T follicular helper cell (primary cell): ENCODE data around the gene KANSL2.
A peak's percentile ranks its signal among the peaks of the same experiment; 100 is the strongest.
"Not testable (repeated sequence)": the region's sequence is repeated elsewhere in the genome, so short reads cannot be mapped to it uniquely, and the experiment has no call there.

Experiments used
- DNase-seq: peaks from one replicate; pipeline ENCODE4 v3.0.0-alpha.2; 2020; ENCODE audit warnings: low read depth

Gene KANSL2

DNA sequence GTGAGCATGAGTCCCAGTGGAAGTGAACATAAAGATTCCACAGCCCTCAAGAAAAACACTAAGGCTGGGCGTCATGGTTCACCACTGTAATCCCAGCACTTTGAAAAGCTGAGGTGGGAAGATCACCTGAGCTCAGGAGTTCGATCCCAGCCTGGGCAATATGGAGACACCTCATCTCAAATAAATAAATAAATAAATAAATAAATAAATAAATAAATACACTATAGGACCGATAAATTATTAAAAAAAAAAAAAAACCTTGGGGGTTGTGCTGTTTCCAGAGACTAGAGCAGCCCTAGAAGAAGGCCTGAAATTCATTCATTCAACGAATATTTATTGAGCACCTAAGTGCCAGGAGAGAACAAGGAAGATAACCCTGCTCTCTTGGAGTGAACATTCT is 1.5 kb upstream of the KANSL2 start:
- DNase-seq, result no peak

DNA sequence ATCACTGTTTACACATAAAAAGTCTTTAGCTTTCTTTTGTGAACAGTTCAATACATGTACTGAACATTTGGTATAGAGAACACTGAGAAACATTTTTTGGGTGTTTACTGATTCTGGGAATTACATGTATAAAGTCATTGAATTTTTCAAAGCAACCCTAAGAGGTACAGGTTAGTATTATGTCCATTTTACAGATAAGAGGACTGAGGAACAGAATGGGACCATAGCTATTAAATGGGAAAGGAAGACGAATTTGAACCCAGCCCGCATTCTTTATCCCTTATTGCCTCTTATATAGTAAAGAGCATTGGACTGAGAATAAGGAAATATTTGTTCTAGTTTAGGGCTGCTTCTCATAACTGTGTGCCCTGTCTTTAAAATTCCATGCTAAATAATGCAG is 889 bp upstream of the KANSL2 start:
- DNase-seq, result no peak

DNA sequence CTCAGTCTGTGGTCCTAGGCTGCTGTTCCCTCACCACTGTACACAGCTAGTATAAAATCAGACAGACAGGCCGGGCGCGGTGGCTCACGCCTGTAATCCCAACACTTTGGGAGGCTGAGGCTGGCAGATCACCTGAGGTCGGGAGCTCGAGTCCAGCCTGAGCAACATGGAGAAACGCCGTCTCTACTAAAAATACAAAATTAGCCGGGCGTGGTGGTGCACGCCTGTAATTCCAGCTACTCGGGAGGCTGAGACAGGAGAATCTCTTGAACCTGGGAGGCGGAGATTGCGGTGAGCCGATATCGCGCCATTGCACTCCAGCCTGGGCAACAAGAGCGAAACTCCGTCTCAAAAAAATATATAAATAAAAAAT is 481 bp upstream of the KANSL2 start:
- not testable (repeated sequence) for DNase-seq

DNA sequence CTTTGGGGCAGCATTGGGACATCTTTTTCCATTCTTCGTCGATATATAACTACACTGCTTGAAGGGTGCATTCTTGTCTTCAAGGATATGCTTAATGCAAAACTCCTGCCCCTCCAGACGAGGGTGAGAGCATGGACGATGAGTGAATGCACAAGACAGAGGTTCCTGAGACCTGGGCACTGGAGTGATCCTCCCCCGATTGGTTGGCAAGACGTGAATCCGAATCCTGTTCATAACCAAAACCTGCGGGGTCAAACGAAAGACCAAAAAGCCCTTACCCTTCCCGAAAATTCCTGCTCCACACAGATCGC is 684 bp downstream of the KANSL2 start:
- no peak for DNase-seq

DNA sequence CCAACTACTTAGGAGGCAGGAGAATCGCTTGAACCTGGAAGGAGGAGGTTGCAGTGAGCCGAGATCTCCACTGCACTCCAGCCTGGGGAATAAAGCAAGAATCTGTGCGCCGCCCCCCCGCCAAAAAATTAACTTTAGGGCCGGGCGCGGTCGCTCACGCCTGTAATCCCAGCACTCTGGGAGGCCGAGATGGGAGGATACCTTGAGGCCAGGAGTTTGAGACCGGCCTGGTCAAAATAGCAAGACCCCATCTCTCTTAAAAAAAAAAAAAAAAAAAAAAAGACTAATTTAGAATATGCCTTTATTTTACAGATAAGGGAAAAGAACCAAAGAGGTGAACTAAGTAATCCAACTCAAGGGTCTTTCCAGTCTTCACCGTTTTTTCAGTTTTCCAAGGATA is 1.2 kb downstream of the KANSL2 start:
- DNase-seq, result no peak

DNA sequence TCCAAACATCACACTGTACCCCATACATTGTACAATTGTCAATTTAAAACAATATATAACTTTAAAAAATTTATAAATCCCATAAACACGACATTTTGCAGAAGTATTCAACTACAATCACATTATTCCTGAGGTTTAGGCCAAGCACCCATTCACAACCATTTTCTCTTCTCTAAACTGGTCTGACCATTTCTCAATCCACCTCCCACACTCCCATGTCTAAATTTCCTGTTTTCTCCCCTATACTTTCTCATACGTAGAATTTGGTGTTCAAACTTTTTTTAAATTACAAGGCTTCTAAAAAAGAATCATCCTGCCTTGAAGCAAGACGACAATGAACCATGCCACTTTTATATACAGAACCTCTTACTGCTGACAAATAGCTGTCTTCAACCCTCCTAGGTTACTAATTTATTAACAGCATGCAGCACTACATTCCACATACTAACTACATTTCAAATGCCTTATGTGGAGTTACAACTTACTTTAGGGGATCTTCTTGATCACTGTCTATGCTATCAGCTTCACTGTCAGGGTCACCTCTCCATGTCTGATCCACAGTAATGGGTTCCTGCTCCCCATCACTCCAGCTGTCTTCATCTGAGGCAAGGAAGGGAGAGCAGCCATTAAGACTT is 3.4 kb downstream of the KANSL2 start:
- no peak for DNase-seq

DNA sequence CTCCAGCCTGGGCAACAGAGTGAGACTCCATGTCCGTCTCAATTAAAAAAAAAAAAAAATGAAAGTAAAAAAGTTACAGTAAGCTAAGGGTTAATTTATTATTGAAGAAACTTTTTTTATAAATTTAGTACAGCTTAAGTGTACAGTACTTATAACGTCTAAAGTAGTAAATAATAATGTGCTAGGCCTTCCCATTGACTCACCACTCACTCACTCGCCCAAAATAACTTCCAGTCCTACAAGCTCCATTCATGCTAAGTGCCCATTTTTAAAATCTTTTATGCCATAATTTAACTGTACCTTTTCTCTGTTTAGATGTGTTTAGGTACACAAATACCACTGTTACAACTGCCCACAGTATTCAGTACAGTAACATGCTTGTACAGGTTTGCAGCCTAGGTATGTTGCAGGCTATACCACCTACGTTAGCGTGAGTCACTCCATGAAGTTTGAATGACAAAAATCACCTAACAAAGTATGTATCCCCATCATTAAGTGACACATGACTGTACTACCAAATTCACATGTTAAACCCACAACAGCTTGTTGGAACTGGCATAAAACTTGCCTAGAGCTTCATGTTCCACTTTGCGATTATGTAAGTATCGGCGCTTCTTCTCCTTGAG is 10.7 kb downstream of the KANSL2 start:
- DNase-seq, result no peak

DNA sequence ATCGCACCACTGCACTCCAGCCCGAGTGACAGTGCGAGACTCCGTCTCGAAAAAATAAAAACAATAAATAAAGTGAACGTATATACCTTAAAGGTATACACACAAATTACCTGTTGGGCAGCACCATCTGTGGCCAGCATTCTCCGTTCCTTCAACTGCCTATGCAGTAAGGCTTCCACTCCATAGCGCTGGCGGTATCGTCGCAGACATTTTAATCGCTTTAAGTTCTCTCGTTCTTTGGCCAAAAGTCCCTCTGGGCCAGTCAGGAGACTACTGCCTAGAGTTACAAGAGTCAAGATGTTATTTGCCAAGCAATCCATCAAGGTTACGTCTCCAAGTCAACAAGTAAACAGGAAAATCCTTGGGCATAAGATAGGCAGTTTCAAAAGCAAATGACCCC is 13.0 kb downstream of the KANSL2 start:
- DNase-seq, result no peak

DNA sequence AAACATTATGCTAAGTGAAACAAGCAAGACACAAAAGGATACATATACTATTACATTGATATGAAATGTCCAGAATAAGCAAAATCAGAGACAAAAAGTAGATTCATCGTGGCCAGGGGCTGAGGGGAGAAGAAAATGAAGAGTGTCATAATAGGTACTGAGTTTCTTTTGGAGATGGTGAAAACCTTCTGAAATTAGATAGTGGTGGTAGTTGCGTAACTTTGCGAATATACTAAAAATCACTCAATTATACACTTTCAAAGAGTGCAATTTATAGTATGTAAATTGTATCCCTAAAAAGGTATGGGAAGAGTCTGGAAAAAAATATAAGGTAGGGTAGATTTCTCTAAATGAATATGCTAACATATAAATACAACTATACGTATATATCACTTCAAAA is 22.2 kb downstream of the KANSL2 start:
- DNase-seq, result no peak

DNA sequence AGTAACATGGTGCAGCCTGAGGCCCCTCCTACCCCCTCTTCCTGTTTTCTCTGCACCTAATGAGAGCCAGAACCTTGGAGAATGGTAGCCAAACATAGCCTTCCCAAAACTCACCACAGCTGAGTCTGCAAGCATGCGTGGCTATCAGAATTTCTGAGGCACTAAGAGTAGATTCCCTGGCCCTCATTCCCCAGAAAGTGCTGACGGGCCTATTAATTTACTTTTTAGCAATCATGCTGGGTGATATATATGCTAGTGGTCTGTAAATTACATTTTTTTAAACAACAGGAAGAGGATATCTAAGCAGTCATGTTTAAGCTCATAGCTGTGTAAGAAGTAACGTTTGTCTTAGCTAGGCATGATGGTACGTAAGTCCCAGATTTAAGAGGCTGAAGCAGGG is 30.4 kb downstream of the KANSL2 start:
- DNase-seq, result no peak

DNA sequence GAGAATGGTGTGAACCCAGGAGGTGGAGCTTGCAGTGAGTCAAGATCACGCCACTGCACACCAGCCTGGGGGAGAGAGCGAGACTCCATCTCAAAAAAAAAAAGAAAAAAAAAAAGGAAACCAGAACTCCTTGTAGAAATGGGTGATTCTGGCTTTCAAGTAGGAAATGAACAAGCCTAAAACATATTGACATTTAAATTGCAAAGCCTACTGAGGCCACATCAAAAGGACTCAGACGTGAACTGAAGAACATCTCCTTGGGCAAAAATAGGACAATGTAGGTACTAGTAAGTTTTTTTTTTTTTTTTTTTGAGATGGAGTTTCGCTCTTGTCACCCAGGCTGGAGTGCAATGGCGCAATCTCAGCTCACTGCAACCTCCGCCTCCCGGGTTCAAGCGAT is 36.7 kb downstream of the KANSL2 start:
- not testable (repeated sequence) for DNase-seq

DNA sequence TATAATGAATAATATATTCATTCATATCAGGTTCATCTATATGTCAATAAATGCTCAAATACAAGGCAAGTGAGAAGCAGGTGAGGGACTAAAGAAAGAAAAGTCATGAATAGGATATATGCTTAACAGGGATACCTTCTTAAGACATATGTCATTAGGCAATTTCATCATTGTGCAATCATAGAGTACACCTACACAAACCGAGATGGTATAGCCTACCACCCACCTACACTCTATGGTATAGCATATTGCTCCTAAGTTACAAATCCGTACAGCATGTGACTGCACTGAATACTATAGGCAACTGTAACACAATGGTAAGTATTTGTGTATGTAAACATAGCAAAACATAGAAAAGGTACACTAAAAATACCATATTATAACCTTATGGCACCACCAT is 39.0 kb downstream of the KANSL2 start:
- no peak for DNase-seq

DNA sequence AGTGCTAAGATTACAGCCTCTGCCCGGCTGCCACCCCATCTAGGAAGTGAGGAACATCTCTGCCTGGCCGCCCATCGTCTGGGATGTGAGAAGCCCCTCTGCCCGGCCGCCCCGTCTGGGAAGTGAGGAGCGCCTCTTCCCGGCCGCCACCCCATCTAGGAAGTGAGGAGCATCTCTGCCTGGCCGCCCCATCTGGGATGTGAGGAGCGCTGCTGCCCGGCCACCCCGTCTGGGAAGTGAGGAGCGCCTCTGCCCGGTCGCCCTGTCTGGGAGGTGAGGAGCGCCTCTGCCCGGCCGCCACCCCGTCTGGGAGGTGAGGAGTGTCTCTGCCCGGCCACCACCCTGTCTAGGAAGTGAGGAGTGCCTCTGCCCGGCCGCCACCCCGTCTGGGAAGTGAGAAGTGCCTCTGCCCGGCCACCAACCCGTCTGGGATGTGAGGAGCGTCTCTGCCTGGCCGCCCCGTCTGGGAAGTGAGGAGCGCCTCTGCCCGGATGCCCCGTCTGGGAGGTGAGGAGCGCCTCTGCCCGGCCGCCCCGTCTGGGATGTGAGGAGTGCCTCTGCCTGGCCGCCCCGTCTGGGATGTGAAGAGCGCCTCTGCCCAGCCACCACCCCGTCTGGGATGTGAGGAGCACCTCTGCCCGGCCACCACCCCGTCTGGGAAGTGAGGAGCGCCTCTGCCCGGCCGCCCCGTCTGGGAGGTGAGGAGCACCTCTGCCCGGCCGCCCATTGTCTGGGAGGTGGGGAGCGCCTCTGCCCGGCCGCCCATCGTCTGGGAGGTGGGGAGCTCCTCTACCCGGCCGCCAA is 40.1 kb downstream of the KANSL2 start:
- DNase-seq, result not testable (repeated sequence)

DNA sequence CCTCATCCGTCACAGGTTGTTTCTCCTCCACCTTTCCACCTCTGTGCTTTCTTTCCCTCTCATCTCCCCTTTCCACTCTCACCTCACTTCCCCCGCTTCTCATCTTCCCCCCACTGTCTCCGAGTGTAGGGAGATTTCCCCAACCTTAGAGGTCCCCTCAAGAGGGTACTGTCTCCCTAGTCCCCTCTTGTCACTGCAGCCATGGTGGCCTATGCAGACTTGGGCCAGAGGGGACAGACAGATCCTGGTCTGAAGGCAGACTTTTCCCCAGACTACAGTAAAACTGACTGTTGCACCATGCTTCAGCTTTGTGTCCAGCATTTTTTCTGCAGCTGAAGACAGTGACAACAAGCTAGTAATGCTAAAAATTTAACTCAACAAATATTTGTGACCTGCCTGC is 41.2 kb downstream of the KANSL2 start:
- no peak for DNase-seq

DNA sequence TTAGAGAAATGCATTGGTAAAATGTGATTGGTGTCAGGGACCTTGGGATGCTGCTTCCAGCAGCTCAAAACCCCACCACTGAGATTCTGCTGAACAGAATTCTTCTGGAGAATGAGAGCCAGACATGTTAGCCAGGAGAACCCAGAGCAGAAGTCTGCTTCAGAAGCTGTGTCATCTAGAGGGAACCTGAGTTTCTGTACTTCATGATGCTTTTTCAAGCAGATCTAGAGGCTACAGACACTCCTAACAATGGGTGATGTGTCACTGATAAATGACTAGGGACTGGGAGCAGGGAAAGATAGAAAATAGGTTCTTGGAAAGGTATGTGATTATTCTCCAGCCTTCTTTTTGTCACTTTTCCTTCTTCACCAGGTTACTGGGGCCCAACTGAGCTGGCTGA is 41.6 kb downstream of the KANSL2 start:
- DNase-seq, result no peak

DNA sequence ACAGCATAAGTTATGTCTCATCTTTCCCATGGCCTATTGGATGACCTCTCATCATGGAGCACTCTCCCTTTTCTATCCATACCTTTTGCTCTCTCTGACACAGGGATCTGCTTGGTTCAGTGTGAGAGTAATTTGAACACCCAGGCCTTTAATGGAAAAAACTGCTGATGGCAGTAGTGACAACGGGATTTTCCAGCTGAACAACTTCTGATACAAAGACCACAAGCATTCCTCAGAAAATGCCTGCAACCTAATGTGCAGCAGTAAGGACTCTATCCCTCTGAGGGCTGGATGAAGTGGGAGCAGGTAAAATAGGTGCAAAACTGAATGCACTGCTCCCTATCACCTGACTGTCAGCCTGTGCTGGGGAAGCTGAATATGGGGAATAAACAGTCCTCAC is 51.0 kb downstream of the KANSL2 start:
- no peak for DNase-seq

DNA sequence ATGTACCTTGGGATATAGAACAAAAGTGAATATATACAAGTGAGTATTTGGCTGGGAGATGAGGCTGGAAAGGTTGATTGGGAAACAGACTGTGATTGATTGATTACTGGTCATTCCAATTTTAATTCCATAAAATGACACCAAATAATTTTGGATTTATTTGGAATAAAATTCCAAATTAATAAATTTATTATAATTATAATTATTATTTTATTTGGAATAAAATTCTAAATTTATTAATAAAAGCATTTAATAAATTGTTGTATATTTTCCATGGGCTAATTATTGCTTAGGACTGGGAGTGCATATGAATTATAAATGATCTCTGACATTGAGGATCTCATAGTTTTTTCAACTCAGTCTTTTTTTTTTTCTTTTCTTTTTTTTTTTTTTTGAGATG is 51.7 kb downstream of the KANSL2 start:
- DNase-seq, result no peak

DNA sequence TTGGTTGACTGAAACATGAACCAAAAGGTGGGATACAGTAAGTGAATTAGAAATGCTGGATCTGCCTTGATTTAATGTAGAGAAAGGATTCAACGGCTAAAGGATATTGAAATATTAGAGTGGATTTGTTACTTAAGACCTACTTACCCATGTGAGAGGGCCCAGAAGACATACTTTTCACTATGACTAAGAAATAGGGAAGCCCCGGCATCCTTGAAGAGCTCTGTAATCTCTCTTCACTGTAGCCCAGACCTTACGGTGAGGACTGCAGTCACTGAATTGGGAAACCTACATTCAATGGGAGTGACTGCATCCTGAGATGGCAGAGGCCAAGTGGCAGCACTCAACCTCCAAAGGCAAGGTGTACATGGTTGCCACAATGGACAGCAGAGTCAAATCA is 52.5 kb downstream of the KANSL2 start:
- no peak for DNase-seq

DNA sequence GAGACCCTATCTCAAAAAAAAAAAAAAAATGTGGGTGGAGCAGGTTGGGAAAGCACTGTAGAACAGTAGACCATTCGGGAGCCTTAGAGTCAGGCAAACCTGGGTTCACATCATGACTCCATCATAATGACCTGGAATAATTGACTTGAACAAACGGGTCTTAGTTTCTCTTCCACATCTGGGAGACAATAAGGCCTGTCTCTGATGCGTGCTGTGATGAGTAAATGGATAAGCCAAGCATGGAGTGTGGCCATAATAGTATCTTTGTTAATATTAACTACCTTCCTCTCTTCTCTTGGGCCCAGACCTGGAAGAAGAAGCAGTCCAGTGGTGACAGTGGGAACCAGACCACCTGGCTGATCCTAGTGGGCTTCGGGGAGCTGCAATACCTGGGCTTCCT is 54.5 kb downstream of the KANSL2 start:
- DNase-seq, result no peak

DNA sequence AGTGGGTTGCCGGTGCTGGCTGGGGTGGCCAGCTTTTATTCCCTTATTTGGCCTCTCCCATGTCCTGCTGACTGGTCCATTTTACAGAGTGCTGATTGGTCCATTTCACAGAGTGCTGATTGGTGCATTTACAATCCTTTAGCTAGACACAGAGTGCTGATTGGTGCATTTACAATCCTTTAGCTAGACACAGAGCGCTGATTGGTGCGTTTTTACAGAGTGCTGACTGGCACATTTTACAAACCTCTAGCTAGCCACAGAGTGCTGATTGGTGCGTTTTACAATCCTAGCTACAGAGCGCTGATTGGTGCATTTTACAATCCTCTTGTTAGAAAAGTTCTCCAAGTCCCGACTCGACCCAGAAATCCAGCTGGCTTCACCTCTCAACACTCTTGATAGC is 59.0 kb downstream of the KANSL2 start:
- not testable (repeated sequence) for DNase-seq

DNA sequence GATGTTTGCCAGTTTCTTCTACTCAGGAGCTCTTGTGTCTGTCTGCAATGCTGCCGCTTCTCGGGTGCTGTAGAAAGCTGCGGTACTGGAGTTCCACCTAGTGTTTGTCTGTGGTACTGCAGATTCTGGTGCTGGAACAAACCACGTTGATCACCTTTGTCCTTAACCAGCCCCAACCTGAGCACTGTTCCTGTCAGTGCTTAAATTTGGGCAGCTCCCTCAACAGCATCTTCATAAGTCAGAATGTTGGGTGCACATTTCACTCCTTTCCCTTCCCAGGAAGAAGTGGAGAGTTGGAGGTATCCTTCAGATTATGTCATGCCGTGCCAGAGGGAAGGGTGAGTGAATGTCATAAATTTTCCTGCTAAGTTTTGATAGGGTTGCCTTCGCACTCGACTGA is 63.5 kb downstream of the KANSL2 start:
- peak; percentile 59 for DNase-seq

DNA sequence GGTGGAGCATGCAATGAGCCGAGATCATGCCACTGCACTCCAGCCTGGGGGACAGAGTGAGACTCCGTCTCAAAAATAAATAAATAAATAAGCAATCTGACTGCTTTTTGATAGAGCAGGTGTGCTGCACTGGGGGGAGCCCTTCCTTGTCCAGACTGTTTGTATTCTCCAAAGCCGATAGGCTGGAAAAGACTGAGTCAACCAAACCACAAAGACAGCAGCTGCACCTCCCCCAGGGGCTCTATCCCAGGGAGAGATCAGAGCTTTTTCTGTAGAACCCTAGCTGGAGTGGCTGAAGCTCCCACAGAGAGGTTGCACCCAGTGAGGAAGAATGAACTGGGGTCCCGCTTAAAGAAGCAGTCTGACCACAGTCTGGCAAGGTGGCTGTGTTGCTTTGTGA is 66.4 kb downstream of the KANSL2 start:
- DNase-seq, result no peak

DNA sequence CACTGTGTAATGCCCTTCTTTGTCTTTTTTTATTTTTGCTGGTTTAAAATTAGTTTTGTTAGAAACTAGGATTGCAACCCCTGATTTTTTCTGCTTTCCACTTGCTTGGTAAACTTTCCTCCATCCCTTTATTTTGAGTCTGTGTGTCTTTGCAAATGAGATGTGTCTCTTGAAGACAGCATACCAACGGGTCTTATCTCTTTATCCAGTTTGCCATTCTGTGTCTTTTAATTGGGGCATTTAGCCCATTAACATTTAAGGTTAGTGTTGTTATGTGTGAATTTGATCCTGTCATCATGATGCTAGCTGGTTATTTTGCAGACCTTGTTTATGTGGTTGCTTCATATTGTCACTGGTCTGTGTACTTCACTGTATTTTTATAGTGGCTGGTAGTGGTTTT is 68.7 kb downstream of the KANSL2 start:
- DNase-seq, result no peak
